Measurements from ENCODE around the gene SYNE2.

- TF ChIP-seq DPF2 (IDR thresholded peaks at IDR 0.05) (no peak), EZH2 (IDR thresholded peaks at IDR 0.05; ENCODE audit: borderline replicate concordance, control insufficient read depth, low read depth, low read length) (no peak), SP1 (IDR thresholded peaks at IDR 0.05; ENCODE audit: low read depth, low read length) (no peak), CTCF (IDR thresholded peaks at IDR 0.05 in 2 of 3, conservative IDR thresholded peaks at IDR 0.05 in 1 of 3; ENCODE audit: control insufficient read depth in 2 of 3, extremely low read depth in 1 of 3, insufficient read depth in 1 of 3, low read depth in 3 of 3, low read length in 3 of 3) (no peak), KDM1A (IDR thresholded peaks at IDR 0.05; ENCODE audit: borderline replicate concordance) (no peak), GABPA (IDR thresholded peaks at IDR 0.05; ENCODE audit: low read depth) (no peak), POLR2AphosphoS5 (IDR thresholded peaks at IDR 0.05; ENCODE audit: low read length) (no peak)
Measured at GRCh38 chr14:63875311-63875710, 22.5 kb downstream of the SYNE2 start.
